GM12801 (cell line): ENCODE data around the gene METAP1.

ENCODE experiments used
- CTCF ChIP-seq: IDR thresholded peaks from one replicate; pipeline ENCODE4 v1.5.1; 2011; ENCODE audit warnings: control low read depth; ENCODE audit not compliant: insufficient read length; ENCODE audit errors: extremely low read depth

Gene METAP1

GRCh38 chr4:98995183-98996055 is at the start of gene METAP1:
Gene METAP1, plus strand, starts transcription at chr4:98995721. Its CDS starts 33 bp downstream, at chr4:98995754.
- no peak for TF ChIP-seq CTCF

- TF ChIP-seq CTCF: no peak
Observed at GRCh38 chr4:98946359-98946758, 49.2 kb upstream of the METAP1 start.

GRCh38 chr4:98950925-98951324 is 44.6 kb upstream of the METAP1 start:
- no peak for TF ChIP-seq CTCF

DNA sequence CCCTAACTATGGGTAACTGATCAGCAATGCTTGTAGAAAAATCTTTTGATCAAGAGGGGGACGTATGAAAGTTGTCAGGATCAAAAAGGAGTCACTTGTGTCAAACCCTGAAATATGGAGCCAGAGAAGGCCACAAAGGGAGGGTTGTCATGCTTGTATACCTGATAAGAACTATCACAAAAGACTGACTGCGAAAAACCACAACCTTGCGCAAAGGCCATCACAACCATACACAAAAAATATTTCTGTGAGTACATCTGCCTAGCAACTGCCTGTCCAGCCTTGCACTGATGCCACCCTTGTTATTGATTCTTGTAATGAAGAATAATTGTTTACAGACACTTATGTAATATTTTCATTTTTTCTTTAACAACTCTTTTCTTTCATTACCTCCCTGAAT is 43.8 kb upstream of the METAP1 start:
- TF ChIP-seq CTCF: no peak

DNA sequence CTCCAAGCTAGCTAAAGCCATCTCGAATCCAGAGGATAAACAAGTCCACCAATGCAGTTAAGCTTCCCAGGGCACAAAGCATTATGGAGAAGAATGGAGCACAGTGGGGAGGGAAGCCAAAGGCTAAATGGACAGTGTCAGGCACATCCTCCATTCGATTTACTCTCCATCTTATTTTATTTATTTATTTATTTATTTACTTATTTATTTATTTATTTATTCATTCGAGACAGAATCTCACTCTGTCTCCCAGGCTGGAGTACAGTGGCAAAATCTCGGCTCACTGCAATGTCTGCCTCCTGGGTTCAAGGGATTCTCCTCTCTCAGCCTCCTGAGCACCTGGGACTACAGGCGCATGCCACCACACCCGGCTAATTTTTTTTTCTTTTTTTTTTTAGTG is 40.3 kb upstream of the METAP1 start:
- TF ChIP-seq CTCF: no peak

- TF ChIP-seq CTCF: no peak
Observed at GRCh38 chr4:98958065-98958464, 37.5 kb upstream of the METAP1 start.

GRCh38 chr4:98959411-98959810 is 36.1 kb upstream of the METAP1 start:
- TF ChIP-seq CTCF: no peak

DNA sequence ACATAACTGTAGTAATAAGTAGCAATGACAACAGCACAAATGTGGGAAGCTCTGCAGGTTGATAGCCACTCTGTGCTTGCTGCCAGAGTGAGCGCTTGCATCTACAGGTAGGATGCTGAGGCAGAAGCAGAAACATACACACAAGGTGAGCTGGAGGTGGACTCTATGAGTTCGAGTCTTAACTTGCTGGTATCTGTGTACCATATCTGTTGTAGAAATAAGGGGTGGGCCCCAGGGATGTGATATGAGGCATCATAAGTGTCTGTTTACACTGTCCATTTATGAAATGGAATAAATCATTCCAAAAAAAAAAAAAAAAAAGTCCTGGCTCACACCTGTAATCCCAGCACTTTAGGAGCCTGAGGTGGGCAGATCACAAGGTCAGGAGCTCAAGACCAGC is 33.8 kb upstream of the METAP1 start:
- no peak for TF ChIP-seq CTCF
